ENCODE results near the gene DCDC1. TPM values are rescaled to one million over a fixed set of nuclear protein-coding genes. Genes with fewer than 3 reads are reported as not detected.

The DCDC1 gene, protein sequence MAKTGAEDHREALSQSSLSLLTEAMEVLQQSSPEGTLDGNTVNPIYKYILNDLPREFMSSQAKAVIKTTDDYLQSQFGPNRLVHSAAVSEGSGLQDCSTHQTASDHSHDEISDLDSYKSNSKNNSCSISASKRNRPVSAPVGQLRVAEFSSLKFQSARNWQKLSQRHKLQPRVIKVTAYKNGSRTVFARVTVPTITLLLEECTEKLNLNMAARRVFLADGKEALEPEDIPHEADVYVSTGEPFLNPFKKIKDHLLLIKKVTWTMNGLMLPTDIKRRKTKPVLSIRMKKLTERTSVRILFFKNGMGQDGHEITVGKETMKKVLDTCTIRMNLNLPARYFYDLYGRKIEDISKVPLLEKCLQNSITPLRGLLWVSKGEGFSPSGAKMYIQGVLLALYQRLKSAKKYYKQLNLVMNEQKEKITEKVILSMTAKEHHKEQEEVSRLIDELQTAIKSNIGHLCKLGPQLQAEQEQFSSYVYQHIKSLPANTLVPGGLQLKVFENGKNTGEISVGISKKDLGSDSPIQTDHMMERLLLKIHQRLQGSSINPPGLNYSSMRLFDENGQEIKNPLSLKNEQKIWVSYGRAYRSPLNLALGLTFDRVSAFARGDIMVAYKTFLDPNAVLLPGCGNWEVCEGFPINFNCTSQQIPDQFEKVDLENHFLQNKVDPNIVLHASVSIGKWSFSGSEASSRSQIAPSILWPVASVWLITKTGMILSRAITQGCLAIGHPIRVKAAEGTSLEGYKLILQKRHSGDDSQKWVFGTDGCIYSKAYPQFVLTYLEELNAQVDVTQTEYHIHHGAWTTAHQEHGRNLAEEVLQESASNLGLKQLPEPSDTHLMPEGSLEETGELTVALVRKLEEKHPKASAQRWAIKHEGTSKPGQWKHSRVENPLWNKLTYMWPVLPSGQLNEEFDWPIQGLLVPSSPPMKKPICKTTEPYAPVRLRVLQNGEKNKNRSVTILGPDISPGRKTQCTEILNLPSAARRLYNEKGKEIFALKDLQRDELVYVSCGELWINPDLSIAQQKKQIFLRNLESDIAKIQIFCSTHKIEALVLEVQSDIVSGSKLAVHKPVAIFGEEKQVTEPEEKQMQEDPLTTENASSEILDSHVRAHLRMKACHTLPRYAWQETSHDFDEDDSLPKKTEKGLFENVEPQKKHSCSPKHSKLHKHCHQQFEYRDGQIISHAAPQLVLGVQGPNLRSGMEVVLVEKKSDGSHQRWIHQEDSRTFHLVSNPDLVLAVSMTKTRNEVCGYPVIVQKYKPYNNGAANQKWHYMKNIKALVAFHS (N-terminal part only)
- 1 to 10 TPM in 1 of 5 donors, under 1 TPM in 3, not detected in 1; 0.09 to 1.0 (median 0.22) TPM for total RNA-seq
- total RNA-seq (2013): 0.24 TPM
- total RNA-seq: 0 to 0.85 (median 0.25) reads per million in 29 experiments

DNA sequence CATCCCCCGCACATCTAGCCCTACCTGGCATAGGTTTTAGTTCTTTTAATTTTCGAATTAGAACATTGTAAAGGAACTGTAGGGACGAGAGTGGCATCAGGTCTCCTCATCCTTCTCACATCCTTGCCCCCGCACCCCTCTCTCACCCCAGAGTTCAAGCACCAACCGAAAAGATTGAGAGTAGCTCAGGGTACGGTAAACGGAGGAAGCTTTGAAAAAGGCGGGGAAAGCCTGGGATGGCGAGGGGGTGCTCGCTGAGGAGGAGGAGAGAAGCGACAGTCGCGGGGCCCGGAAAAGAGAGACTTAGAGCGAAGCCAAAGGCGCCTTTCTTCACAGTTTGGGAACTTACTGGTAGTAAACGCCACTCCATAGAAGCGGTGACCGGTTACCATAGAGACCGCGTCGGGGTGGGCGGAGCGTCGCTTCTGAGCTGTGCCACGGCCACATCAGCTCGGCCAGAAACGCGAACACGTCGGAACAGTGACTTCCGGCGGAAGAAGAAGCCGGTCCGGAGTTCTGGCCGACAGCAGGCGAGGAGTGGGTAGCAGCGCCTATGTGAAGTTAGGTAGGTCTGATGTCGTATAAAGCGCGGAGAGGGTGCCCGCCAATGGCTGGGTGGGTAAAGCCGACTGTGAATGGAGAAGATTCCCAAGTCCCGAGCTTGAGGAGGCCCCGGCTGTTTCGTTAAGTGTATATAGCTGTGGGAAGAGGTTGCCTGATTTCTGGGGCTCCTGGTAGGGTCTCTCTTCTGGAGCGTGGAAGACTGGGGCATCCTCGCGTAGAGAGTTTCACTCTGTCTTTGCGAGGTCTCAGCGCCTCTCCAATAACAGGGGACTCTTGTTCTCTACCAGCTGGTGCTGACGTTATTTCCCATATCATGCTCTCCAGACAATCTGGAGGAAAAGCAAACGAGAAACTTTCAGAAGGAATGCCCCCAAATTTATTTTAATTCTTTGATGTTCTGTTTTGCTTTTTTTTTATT, at the start of gene DCDC1, which contains the start of gene DNAJC24:
Gene DCDC1, minus strand, starts transcription at position 392 of the 982 bp plus-strand sequence. CDS start 41,459 bp downstream, outside the sequence.
Gene DNAJC24, plus strand, starts transcription at position 513 of the 982 bp plus-strand sequence. CDS start 889 bp downstream, outside the sequence.
- Mint-ChIP-seq H3K36me3 (peaks cover 7% of the 10 kb centered on the region), H3K4me3 (peak within 1 kb of the TSS; percentile 88 to 99 (median 95)), H3K27ac (peak within 1 kb of the TSS; percentile 90 to 95), H3K9me3 (no peaks in the 10 kb centered on the region), H3K27me3 (peaks cover 0 to under 1% of the 10 kb centered on the region in 2 donors), H3K4me1 (peaks cover 50 to 69% (median 61%) of the 10 kb centered on the region in 3 donors)
- ATAC-seq (replicated peaks in 1 of 4) (peak; percentile 96 to 98 (median 96)), DNase-seq (peak; percentile 80 to 97 (median 89))
- Histone ChIP-seq H3K36me3 (ENCODE audit: control insufficient read depth in 2 of 2, extremely low read depth in 1 of 2, insufficient read depth in 1 of 2, low read length in 1 of 2) (no peaks in the 10 kb centered on the region), H3K27ac (ENCODE audit: low read length) (peak within 1 kb of the TSS; percentile 64), H3K4me1 (ENCODE audit: control insufficient read depth in 1 of 2, extremely low read depth in 1 of 2, insufficient read depth in 2 of 2, low read length in 2 of 2) (peaks cover 12 to 17% of the 10 kb centered on the region in 2 experiments), H3K27me3 (replicated peaks in 1 of 2; ENCODE audit: control insufficient read depth in 2 of 2, extremely low read depth in 1 of 2, insufficient read depth in 2 of 2, low read length in 1 of 2) (no peaks in the 10 kb centered on the region), H3K4me3 (ENCODE audit: control insufficient read depth in 1 of 2, extremely low read depth in 1 of 2, low read length in 1 of 2) (peak within 1 kb of the TSS; percentile 86 to 97), H3K9me3 (no peaks in the 10 kb centered on the region)
- POLR2A ChIA-PET: interaction anchor here (0.5 to 1.2 kb wide), 2 partner anchors 9 to 222 kb away, joined by 3 to 6 read pairs; no protein-coding TSS in a partner anchor
- CTCF ChIA-PET: interaction anchor here (0.7 to 2.1 kb wide), 8 partner anchors 8 to 1041 kb away, joined by 3 to 8 read pairs (median 4); no protein-coding TSS in a partner anchor
- WGBS (ENCODE audit: insufficient coverage): under 1% methylated on average over 41 of the region's 53 CpGs

DNA sequence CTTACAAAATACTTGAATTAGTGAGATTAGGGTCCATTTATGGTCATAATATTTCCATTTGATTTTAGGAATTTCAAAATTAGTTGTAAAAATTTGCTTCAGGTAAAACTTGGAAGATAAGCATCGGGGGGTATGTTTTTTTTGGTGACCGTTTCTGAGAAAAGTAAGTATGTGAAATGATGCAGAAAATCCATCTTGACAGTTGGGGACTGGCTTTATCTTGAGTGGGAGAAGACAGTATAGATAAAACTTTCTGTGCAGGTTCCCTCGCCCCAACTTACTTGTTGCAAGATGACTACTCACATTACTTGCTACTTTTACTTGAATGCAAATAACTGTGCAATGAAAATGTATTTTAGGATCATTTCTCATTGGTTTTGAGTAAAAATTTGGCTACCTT, 49.6 kb upstream of the DCDC1 start:
- POLR2A ChIA-PET: interaction anchor here in 1 of 2 donors (0.6 kb wide), 1 partner anchor 65 kb away, joined by 8 read pairs; no protein-coding TSS in a partner anchor
- Mint-ChIP-seq H3K4me1 (no peaks in the 10 kb centered on the region), H3K27ac (no peak overlapping the region), H3K27me3 (no peaks in the 10 kb centered on the region), H3K4me3 (no peak overlapping the region), H3K36me3 (peaks cover 31% of the 10 kb centered on the region), H3K9me3 (no peaks in the 10 kb centered on the region)
- no peaks in the 10 kb centered on the region for H3K27me3 ChIP-seq (replicated peaks in 1 of 2; ENCODE audit: control insufficient read depth in 2 of 2, extremely low read depth in 1 of 2, insufficient read depth in 2 of 2, low read length in 1 of 2)
- WGBS (ENCODE audit: insufficient coverage): 100% methylated on average over 2 of the region's 3 CpGs
- no peak for ATAC-seq (replicated peaks in 1 of 4)
- no peak overlapping the region for H3K4me3 ChIP-seq (ENCODE audit: control insufficient read depth in 1 of 2, extremely low read depth in 1 of 2, low read length in 1 of 2)
- DNase-seq: no peak
- CTCF ChIA-PET: no interaction called here
- H3K36me3 ChIP-seq (ENCODE audit: control insufficient read depth in 2 of 2, extremely low read depth in 1 of 2, insufficient read depth in 1 of 2, low read length in 1 of 2): no peaks in the 10 kb centered on the region
- H3K27ac ChIP-seq (ENCODE audit: low read length): no peak overlapping the region
- H3K4me1 ChIP-seq (ENCODE audit: control insufficient read depth in 1 of 2, extremely low read depth in 1 of 2, insufficient read depth in 2 of 2, low read length in 2 of 2): no peaks in the 10 kb centered on the region
- no peaks in the 10 kb centered on the region for H3K9me3 ChIP-seq

DNA sequence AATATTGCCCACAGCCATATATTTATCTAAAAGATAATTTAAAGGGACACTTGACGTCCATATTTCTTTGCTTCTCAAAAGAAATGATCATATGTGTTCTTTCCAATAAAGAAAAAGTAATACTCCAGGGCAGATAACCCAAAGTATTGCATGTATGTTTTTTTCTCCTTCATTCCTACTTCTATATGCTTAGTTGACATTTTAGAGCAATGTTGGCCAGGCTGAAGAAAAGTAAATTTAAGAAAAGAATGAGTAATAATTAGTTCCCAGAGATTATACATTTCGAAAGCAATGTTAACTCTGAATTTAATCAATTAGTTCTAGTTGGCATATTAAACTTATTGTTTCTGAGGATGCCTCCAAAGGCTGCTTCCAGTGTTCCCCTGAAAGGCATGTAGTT, 48.3 kb upstream of the DCDC1 start:
- peaks cover 33% of the 10 kb centered on the region for H3K36me3 Mint-ChIP-seq
- POLR2A ChIA-PET: interaction anchor here (0.6 to 0.7 kb wide), 2 partner anchors 18 to 1927 kb away, joined by 3 to 9 read pairs; no protein-coding TSS in a partner anchor
- no peaks in the 10 kb centered on the region for H3K27me3 Mint-ChIP-seq
- Histone ChIP-seq H3K9me3 (no peaks in the 10 kb centered on the region), H3K27ac (ENCODE audit: low read length) (no peak overlapping the region), H3K27me3 (replicated peaks in 1 of 2; ENCODE audit: control insufficient read depth in 2 of 2, extremely low read depth in 1 of 2, insufficient read depth in 2 of 2, low read length in 1 of 2) (no peaks in the 10 kb centered on the region), H3K36me3 (ENCODE audit: control insufficient read depth in 2 of 2, extremely low read depth in 1 of 2, insufficient read depth in 1 of 2, low read length in 1 of 2) (no peaks in the 10 kb centered on the region), H3K4me3 (ENCODE audit: control insufficient read depth in 1 of 2, extremely low read depth in 1 of 2, low read length in 1 of 2) (no peak overlapping the region), H3K4me1 (ENCODE audit: control insufficient read depth in 1 of 2, extremely low read depth in 1 of 2, insufficient read depth in 2 of 2, low read length in 2 of 2) (no peaks in the 10 kb centered on the region)
- no peak overlapping the region for H3K27ac Mint-ChIP-seq
- WGBS (ENCODE audit: insufficient coverage): no CpG with 5 or more reads among the region's 2 CpGs
- H3K4me1 Mint-ChIP-seq: no peaks in the 10 kb centered on the region
- DNase-seq: no peak
- H3K9me3 Mint-ChIP-seq: no peaks in the 10 kb centered on the region
- ATAC-seq (replicated peaks in 1 of 4): no peak
- no peak overlapping the region for H3K4me3 Mint-ChIP-seq
- CTCF ChIA-PET: interaction anchor here in 1 of 2 donors (0.5 kb wide), 1 partner anchor 1007 kb away, joined by 3 read pairs; no protein-coding TSS in a partner anchor

DNA sequence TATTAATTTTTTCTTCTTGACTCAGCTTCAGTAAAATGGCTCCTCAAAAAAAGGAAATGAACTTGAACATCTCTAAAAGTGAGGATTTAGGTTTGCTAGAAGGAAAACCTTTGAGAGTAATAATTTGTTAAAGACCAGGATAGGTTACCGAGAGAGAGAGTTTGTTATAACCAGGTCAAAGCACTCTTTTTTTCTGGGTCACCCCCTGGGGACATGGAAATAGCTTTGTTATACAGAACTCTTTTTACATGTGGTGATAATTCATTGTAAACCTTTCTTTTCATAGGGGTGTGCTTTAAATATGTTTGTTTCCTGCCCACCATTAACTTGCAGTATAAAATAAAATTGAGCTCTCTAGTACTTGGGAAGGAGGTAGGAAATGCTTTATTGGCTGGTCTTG, 47.8 kb upstream of the DCDC1 start:
- no peaks in the 10 kb centered on the region for H3K4me1 Mint-ChIP-seq
- POLR2A ChIA-PET: interaction anchor here (0.6 to 0.7 kb wide), 2 partner anchors 18 to 1927 kb away, joined by 3 to 9 read pairs; no protein-coding TSS in a partner anchor

DNA sequence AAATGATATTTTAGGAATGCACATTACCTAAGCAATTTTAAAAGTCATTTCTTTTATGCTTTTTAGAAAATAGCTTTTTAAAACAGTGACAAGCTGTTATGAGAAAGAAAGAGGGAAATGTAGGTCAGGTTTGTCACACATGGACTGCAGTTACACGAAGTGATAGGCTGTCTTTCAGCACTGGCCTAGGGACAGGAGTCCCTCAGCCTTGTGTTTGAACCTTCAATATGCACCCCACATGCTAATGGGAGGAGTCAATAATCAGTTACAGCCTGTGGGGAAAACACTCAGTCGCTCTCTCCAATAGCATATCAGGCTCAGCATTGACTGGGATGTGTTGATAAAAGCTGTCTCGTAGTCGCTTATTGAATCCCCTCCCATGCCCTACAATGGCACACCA, 45.9 kb upstream of the DCDC1 start:
- POLR2A ChIA-PET: interaction anchor here in 1 of 2 donors (0.6 kb wide), 1 partner anchor 53 kb away, joined by 3 read pairs; no protein-coding TSS in a partner anchor
- Mint-ChIP-seq H3K36me3 (peaks cover 42% of the 10 kb centered on the region), H3K27ac (no peak overlapping the region), H3K4me3 (no peak overlapping the region), H3K9me3 (peaks cover 0 to 4% (median 3%) of the 10 kb centered on the region in 3 donors), H3K4me1 (no peaks in the 10 kb centered on the region), H3K27me3 (no peaks in the 10 kb centered on the region)
- Histone ChIP-seq H3K27ac (ENCODE audit: low read length) (no peak overlapping the region), H3K4me3 (ENCODE audit: control insufficient read depth in 1 of 2, extremely low read depth in 1 of 2, low read length in 1 of 2) (no peak overlapping the region), H3K4me1 (ENCODE audit: control insufficient read depth in 1 of 2, extremely low read depth in 1 of 2, insufficient read depth in 2 of 2, low read length in 2 of 2) (no peaks in the 10 kb centered on the region), H3K9me3 (no peaks in the 10 kb centered on the region), H3K36me3 (ENCODE audit: control insufficient read depth in 2 of 2, extremely low read depth in 1 of 2, insufficient read depth in 1 of 2, low read length in 1 of 2) (no peaks in the 10 kb centered on the region), H3K27me3 (replicated peaks in 1 of 2; ENCODE audit: control insufficient read depth in 2 of 2, extremely low read depth in 1 of 2, insufficient read depth in 2 of 2, low read length in 1 of 2) (no peaks in the 10 kb centered on the region)
- no peak for ATAC-seq (replicated peaks in 1 of 4)
- no CpG with 5 or more reads among the region's 4 CpGs for WGBS (ENCODE audit: insufficient coverage)
- CTCF ChIA-PET: no interaction called here
- DNase-seq: no peak

More for the DNA sequence above, 47.8 kb upstream of the DCDC1 start:
- Histone ChIP-seq H3K27ac (ENCODE audit: low read length) (no peak overlapping the region), H3K4me1 (ENCODE audit: control insufficient read depth in 1 of 2, extremely low read depth in 1 of 2, insufficient read depth in 2 of 2, low read length in 2 of 2) (no peaks in the 10 kb centered on the region), H3K36me3 (ENCODE audit: control insufficient read depth in 2 of 2, extremely low read depth in 1 of 2, insufficient read depth in 1 of 2, low read length in 1 of 2) (no peaks in the 10 kb centered on the region), H3K9me3 (no peaks in the 10 kb centered on the region), H3K27me3 (replicated peaks in 1 of 2; ENCODE audit: control insufficient read depth in 2 of 2, extremely low read depth in 1 of 2, insufficient read depth in 2 of 2, low read length in 1 of 2) (no peaks in the 10 kb centered on the region), H3K4me3 (ENCODE audit: control insufficient read depth in 1 of 2, extremely low read depth in 1 of 2, low read length in 1 of 2) (no peak overlapping the region)
- ATAC-seq (replicated peaks in 1 of 4): no peak
- CTCF ChIA-PET: no interaction called here
- H3K27ac Mint-ChIP-seq: no peak overlapping the region
- 80% methylated on average over 1 of the region's 1 CpG for WGBS (ENCODE audit: insufficient coverage)
- DNase-seq: no peak
- H3K4me3 Mint-ChIP-seq: no peak overlapping the region
- no peaks in the 10 kb centered on the region for H3K9me3 Mint-ChIP-seq
- no peaks in the 10 kb centered on the region for H3K27me3 Mint-ChIP-seq
- peaks cover 33% of the 10 kb centered on the region for H3K36me3 Mint-ChIP-seq
